HepG2 (cell line): ENCODE measurements around the gene VSTM5. TPM values are rescaled to one million over a fixed set of nuclear protein-coding genes. Genes with fewer than 3 reads are reported as not detected.

Experiments
- ATAC-seq: fragments of 200-7000 bp; cut with Tn5 transposase; 3 replicates; pipeline ENCODE4 v1.9.1; 2020; ENCODE audit warnings: mild to moderate bottlenecking, moderate library complexity
- BruUV-seq: library from RNA; stranded (reverse); fragments of 400-500 nt; replicated peaks from 2 replicates; lab custom pipeline; 2021; lab: Mats Ljungman, UMichigan
- CTCF ChIA-PET: fragments of 300-600 bp; formaldehyde crosslinking; extraction: SDS; loops from one replicate; lab custom pipeline; 2021; ENCODE audit warnings: low total read pairs, inconsistent platforms, low intra/inter-chr PET ratio; lab: Yijun Ruan, JAX
- POLR2A ChIA-PET: fragments of 350-600 bp; sonication (Branson Sonifier 250); formaldehyde crosslinking; loops from one replicate; lab custom pipeline; 2020; ENCODE audit warnings: antibody characterized with exemption, inconsistent platforms; lab: Yijun Ruan, JAX
- DNase-seq: peaks from one replicate; pipeline ENCODE4 v3.0.0-alpha.2; 2015; ENCODE audit warnings: low spot score
- FAIRE-seq: peaks from 3 replicates; lab custom pipeline; 2011; peaks lifted over from hg19 to GRCh38; lab: Jason Lieb, UNC
- H2AFZ ChIP-seq: one replicate; pipeline ENCODE4 v1.6.1; 2011; ENCODE audit warnings: low read length, inconsistent platforms
- H3K27ac ChIP-seq: fragments of 300-600 bp; 3 replicates; pipeline ENCODE4 v1.8.0; 2011; ENCODE audit warnings: mixed run types, mild to moderate bottlenecking, mixed read lengths, low read length, inconsistent platforms; ENCODE audit not compliant: insufficient read depth; ENCODE audit errors: extremely low read length
- H3K27me3 ChIP-seq, 2 experiments: fragments of 200-600 bp in 1 of 2; 2 replicates in 1 of 2; 3 replicates in 1 of 2; pipeline versions ENCODE4 v1.6.0 to v1.8.0; 2011; ENCODE audit warnings: low read length in 2 of 2, mild to moderate bottlenecking in 2 of 2, moderate library complexity in 2 of 2, inconsistent platforms in 1 of 2; ENCODE audit not compliant: insufficient read depth in 2 of 2, control insufficient read depth in 1 of 2
- H3K36me3 ChIP-seq, 2 experiments: fragments of 200-600 bp in 1 of 2; replicated peaks in 1 of 2; 2 replicates in 1 of 2; 3 replicates in 1 of 2; pipeline versions ENCODE4 v1.5.1 to v1.8.0; 2011; ENCODE audit warnings: low read length in 2 of 2, inconsistent platforms in 1 of 2; ENCODE audit not compliant: insufficient read depth in 2 of 2, control insufficient read depth in 1 of 2
- H3K4me1 ChIP-seq: 2 replicates; pipeline ENCODE4 v1.5.1; 2012; ENCODE audit warnings: low read length, inconsistent platforms; ENCODE audit not compliant: insufficient read depth
- H3K4me2 ChIP-seq: 2 replicates; pipeline ENCODE4 v1.6.0; 2011; ENCODE audit warnings: low read depth, low read length, inconsistent platforms
- H3K4me3 ChIP-seq, 3 experiments: fragments of 200-600 bp in 1 of 3; sonication (generic), shearing (Covaris generic) in 1 of 3; replicated peaks in 1 of 3; 2 replicates each; pipeline ENCODE4 v1.5.1; 2011 to 2016; ENCODE audit warnings: low read length in 3 of 3, inconsistent platforms in 2 of 3, low read depth in 2 of 3, mild to moderate bottlenecking in 2 of 3, control low read depth in 1 of 3, mixed read lengths in 1 of 3; ENCODE audit not compliant: insufficient read depth in 1 of 3
- H3K79me2 ChIP-seq: one replicate; pipeline ENCODE4 v1.6.1; 2011; ENCODE audit warnings: low read length, inconsistent platforms; ENCODE audit not compliant: insufficient read depth
- H3K9ac ChIP-seq: 2 replicates; pipeline ENCODE4 v1.6.0; 2011; ENCODE audit warnings: mild to moderate bottlenecking, low read depth, low read length, inconsistent platforms; ENCODE audit not compliant: insufficient read depth
- H3K9me3 ChIP-seq: 2 replicates; pipeline ENCODE4 v1.5.1; 2012; ENCODE audit warnings: mild to moderate bottlenecking, low read length
- H4K20me1 ChIP-seq: 2 replicates; pipeline ENCODE4 v1.6.0; 2011; ENCODE audit warnings: inconsistent platforms, mild to moderate bottlenecking, low read length, moderate library complexity; ENCODE audit not compliant: insufficient read depth
- ATF7 ChIP-seq, 2 experiments: fragments of 450-650 bp in 1 of 2; sonication (generic) in 1 of 2; formaldehyde crosslinking in 1 of 2; IDR thresholded peaks; 2 replicates each; pipeline versions ENCODE4 v1.4.0 to v1.6.1; 2016 to 2020; ENCODE audit warnings: antibody characterized with exemption in 1 of 2, mild to moderate bottlenecking in 1 of 2, missing genetic modification reagents in 1 of 2
- CREB1 ChIP-seq, 2 experiments: fragments of 450-650 bp in 1 of 2; IDR thresholded peaks; 2 replicates each; pipeline ENCODE4 v1.6.1; 2016 to 2017; ENCODE audit warnings: control low read depth in 1 of 2, mild to moderate bottlenecking in 1 of 2, missing compliant biosample characterization in 1 of 2, missing genetic modification characterization in 1 of 2
- DPF2 ChIP-seq: sonication (generic); formaldehyde crosslinking; IDR thresholded peaks from 2 replicates; pipeline ENCODE4 v1.4.0; 2020; ENCODE audit warnings: mild to moderate bottlenecking, low read depth, missing genetic modification reagents, borderline replicate concordance
- GPN1 ChIP-seq: sonication (generic); formaldehyde crosslinking; IDR thresholded peaks from 2 replicates; pipeline ENCODE4 v1.5.1; 2020; ENCODE audit warnings: missing genetic modification reagents, borderline replicate concordance
- SMARCC2 ChIP-seq: fragments of 450-650 bp; IDR thresholded peaks from 2 replicates; pipeline ENCODE4 v1.6.1; 2017; ENCODE audit warnings: antibody characterized with exemption, mild to moderate bottlenecking
- ZBTB7B ChIP-seq: sonication (generic); formaldehyde crosslinking; IDR thresholded peaks from 2 replicates; pipeline ENCODE4 v1.4.0; 2020; ENCODE audit warnings: missing genetic modification reagents
- ZNF263 ChIP-seq: sonication (generic); formaldehyde crosslinking; IDR thresholded peaks from 2 replicates; pipeline ENCODE4 v1.4.0; 2020; ENCODE audit warnings: missing genetic modification reagents
- WGBS: methylation state at CpG from one replicate; pipeline ENCODE4 v1.1.6; 2017; ENCODE audit warnings: low lambda C conversion rate; 5-methylcytosine and 5-hydroxymethylcytosine counted together
- in situ Hi-C: cut with HindIII; loops from 2 replicates; pipeline ENCODE4 v1.10.0; 2017; ENCODE audit warnings: low pct_unique_long_range_greater_than_20kb; ENCODE audit not compliant: extremely low pct_ligation_motif_present
- intact Hi-C: fragments of 100-400 bp; cut with micrococcal nuclease; formaldehyde crosslinking; loops from one replicate; pipeline ENCODE4 v1.10.0; 2022; ENCODE audit not compliant: unreplicated experiment
- polyA plus RNA-seq, 8 experiments: library from polyadenylated mRNA; depleted of rRNA in 3 of 8; stranded (reverse) in 7 of 8; unstranded in 1 of 8; fragments of >200 nt; fragmentation: Illumina TruSeq in 4 of 8; extraction: Trizol in 4 of 8; gene quantifications; 2 replicates each; pipeline versions ENCODE4 v1.2.1 to v1.2.3, GENCODE V29; 2011 to 2016; ENCODE audit warnings: low read depth in 4 of 8, missing spikeins in 1 of 8, mixed read lengths in 1 of 8; ENCODE audit not compliant: insufficient read depth in 1 of 8
- total RNA-seq, 5 experiments: library from RNA; depleted of rRNA; stranded (reverse); fragments of >200 nt; fragmentation: Illumina TruSeq; extraction: Trizol; gene quantifications; 2 replicates each; pipeline ENCODE4 v1.2.3, GENCODE V29; 2016; ENCODE audit warnings: low read depth in 1 of 5
- TF ChIP-seq, protein P1 (sequence below), 2 experiments: sonication (generic) in 1 of 2; formaldehyde crosslinking in 1 of 2; IDR thresholded peaks; 2 replicates each; pipeline versions ENCODE4 v1.6.1 to v1.9.0; 2014 to 2022; ENCODE audit warnings: antibody characterized with exemption in 1 of 2, borderline replicate concordance in 1 of 2, inconsistent platforms in 1 of 2, low read depth in 1 of 2, missing genetic modification reagents in 1 of 2
- TF ChIP-seq, protein P2 (sequence below): sonication (generic); formaldehyde crosslinking; IDR thresholded peaks from 2 replicates; pipeline ENCODE4 v1.5.1; 2020; ENCODE audit warnings: missing genetic modification reagents, mild to moderate bottlenecking, borderline replicate concordance
- TF ChIP-seq, protein P3 (sequence below): sonication (generic); formaldehyde crosslinking; IDR thresholded peaks from 2 replicates; pipeline ENCODE4 v1.8.0; 2022; ENCODE audit warnings: missing genetic modification reagents, low read depth, mild to moderate bottlenecking, borderline replicate concordance

VSTM5 gene
- total and polyA plus RNA-seq, 2 of the 13 experiments (the other 11 are each of a cell fraction or from before 2014, with no cell fraction given) = not detected

DNA sequence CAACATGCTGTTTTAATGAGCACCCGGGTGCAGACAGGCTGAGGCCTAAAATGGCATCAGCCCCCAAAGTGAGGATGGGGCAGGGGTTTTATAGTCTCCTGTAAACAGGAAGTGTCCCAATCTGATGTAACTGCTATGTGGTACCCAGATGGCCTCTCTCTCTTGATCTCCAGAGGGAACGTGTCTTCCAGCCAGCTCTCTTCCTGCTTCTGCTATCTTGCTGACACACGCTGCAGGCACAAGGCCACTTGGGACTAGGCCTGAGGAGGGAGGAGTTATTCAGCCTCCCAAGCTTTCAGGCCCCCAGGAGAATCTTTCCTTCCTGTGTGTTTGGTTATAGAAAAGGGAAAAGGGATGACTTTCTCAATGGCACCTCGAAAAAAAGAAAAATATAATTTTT is 11.4 kb upstream of the VSTM5 start (continued):
- TF ChIP-seq, protein P1, sequence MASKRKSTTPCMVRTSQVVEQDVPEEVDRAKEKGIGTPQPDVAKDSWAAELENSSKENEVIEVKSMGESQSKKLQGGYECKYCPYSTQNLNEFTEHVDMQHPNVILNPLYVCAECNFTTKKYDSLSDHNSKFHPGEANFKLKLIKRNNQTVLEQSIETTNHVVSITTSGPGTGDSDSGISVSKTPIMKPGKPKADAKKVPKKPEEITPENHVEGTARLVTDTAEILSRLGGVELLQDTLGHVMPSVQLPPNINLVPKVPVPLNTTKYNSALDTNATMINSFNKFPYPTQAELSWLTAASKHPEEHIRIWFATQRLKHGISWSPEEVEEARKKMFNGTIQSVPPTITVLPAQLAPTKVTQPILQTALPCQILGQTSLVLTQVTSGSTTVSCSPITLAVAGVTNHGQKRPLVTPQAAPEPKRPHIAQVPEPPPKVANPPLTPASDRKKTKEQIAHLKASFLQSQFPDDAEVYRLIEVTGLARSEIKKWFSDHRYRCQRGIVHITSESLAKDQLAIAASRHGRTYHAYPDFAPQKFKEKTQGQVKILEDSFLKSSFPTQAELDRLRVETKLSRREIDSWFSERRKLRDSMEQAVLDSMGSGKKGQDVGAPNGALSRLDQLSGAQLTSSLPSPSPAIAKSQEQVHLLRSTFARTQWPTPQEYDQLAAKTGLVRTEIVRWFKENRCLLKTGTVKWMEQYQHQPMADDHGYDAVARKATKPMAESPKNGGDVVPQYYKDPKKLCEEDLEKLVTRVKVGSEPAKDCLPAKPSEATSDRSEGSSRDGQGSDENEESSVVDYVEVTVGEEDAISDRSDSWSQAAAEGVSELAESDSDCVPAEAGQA (IDR thresholded peaks at IDR 0.05; ENCODE audit: low read depth) = no peak
- TF ChIP-seq, protein P1 (CRISPR knock-in tag; IDR thresholded peaks at IDR 0.05; ENCODE audit: borderline replicate concordance) = no peak
- no peak for TF ChIP-seq ZNF263

DNA sequence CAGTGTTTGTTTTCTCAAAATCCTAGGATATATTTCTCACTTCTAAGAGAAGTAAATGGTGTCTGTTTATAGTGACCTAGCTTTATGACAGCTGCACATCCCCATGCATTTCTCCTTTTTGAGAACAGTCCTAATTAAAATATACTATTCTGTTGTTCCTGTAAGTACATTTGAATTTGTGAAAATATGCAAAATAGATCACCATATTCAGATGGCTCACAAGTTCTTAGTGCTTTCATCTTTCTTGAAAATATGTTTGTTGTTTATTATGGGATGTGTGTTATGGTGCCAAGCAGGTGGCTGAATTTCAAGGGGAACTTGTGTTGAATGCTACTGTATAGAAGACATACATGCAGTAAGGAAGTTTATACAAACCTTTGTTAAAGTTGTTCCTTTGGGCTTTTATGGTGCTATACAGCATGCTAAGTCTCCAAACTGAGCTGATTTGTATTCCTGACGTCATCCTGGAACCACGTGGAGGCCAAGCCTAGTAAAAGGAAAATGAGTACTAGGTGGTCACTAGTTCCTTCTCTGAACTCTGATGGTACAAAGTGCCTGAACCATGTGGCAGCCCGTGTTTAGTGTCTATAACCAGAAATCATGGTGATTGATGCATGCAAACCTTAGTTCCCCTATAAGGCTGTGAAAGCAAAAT is 7.8 kb upstream of the VSTM5 start:
- intact Hi-C loops (no loop called here), in situ Hi-C loops (no loop called here)
- CTCF ChIA-PET = no interaction called here
- ATAC-seq (no peak), DNase-seq (no peak), FAIRE-seq (no peak)
- H2AFZ ChIP-seq = no peak overlapping the region
- no peak overlapping the region for H3K4me3 ChIP-seq
- H3K4me2 ChIP-seq = no peak overlapping the region
- H3K27ac ChIP-seq = no peak overlapping the region
- no peaks in the 10 kb centered on the region for H3K79me2 ChIP-seq
- no peaks in the 10 kb centered on the region for H3K36me3 ChIP-seq
- no peaks in the 10 kb centered on the region for H4K20me1 ChIP-seq
- no peaks in the 10 kb centered on the region for H3K9me3 ChIP-seq
- no peaks in the 10 kb centered on the region for H3K4me1 ChIP-seq
- H3K27me3 ChIP-seq = no peaks in the 10 kb centered on the region
- WGBS = 0% methylated on average over 3 of the region's 3 CpGs
- BruUV-seq = no TSS peak
- TF ChIP-seq DPF2 (CRISPR knock-in tag) (no peak), CREB1 (IDR thresholded peaks at IDR 0.05) (peak; percentile 72), CREB1 (CRISPR knock-in tag; IDR thresholded peaks at IDR 0.05) (no peak), ATF7 (IDR thresholded peaks at IDR 0.05) (peak; percentile 51), ATF7 (CRISPR knock-in tag; IDR thresholded peaks at IDR 0.05) (no peak), ZBTB7B (CRISPR knock-in tag) (no peak), GPN1 (CRISPR knock-in tag) (no peak), SMARCC2 (no peak)
- TF ChIP-seq, protein P2, sequence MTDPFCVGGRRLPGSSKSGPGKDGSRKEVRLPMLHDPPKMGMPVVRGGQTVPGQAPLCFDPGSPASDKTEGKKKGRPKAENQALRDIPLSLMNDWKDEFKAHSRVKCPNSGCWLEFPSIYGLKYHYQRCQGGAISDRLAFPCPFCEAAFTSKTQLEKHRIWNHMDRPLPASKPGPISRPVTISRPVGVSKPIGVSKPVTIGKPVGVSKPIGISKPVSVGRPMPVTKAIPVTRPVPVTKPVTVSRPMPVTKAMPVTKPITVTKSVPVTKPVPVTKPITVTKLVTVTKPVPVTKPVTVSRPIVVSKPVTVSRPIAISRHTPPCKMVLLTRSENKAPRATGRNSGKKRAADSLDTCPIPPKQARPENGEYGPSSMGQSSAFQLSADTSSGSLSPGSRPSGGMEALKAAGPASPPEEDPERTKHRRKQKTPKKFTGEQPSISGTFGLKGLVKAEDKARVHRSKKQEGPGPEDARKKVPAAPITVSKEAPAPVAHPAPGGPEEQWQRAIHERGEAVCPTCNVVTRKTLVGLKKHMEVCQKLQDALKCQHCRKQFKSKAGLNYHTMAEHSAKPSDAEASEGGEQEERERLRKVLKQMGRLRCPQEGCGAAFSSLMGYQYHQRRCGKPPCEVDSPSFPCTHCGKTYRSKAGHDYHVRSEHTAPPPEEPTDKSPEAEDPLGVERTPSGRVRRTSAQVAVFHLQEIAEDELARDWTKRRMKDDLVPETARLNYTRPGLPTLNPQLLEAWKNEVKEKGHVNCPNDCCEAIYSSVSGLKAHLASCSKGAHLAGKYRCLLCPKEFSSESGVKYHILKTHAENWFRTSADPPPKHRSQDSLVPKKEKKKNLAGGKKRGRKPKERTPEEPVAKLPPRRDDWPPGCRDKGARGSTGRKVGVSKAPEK (CRISPR knock-in tag) = no peak
- TF ChIP-seq, protein P3, sequence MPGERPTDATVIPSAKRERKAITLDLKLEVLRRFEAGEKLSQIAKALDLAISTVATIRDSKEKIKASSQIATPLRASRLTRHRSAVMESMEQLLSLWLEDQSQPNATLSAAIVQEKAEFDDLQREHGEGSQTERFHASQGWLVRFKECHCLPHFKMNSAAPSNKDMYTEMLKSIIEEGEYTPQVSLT (CRISPR knock-in tag) = no peak
- POLR2A ChIA-PET = no interaction called here
- H3K9ac ChIP-seq = no peak overlapping the region
